Measurements from ENCODE around the gene CTNNA2. TPM values are rescaled to one million over a fixed set of nuclear protein-coding genes. Genes with fewer than 3 reads are reported as not detected.

CTNNA2 gene
- total RNA-seq, 1 donor from 2014 or later: 43.5 TPM

DNA sequence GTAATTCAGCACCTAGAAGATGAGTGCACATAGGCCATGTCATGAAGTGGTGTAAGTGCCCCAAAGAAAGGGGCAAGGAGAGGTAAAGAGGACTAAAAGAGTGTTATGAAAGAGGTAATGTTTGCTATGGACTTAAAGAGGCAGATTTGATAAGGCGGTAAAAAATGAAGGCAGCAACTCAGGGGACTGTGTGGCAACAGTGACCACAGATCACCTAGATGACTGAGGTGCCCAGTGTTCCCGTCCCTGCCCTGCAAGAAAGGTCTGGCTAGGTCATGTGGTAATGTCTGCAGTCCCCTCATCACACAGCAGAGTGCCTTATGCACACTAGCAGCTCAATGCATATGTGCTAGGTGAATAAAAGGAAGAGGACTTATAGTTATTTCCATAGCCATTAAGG, 434.9 kb downstream of the CTNNA2 start:
- Mint-ChIP-seq H3K27ac (no peak overlapping the region), H3K9me3 (no peaks in the 10 kb centered on the region), H3K36me3 (no peaks in the 10 kb centered on the region), H3K4me1 (no peaks in the 10 kb centered on the region), H3K4me3 (no peak overlapping the region), H3K27me3 (ENCODE audit: insufficient read depth, low read depth) (peaks cover 2% of the 10 kb centered on the region)
- no peaks in the 10 kb centered on the region for H3K4me1 ChIP-seq
- no peak overlapping the region for H3K27ac ChIP-seq
- no peaks in the 10 kb centered on the region for H3K27me3 ChIP-seq
- no peak overlapping the region for H3K9ac ChIP-seq
- H3K79me2 ChIP-seq (ENCODE audit: low read depth): no peaks in the 10 kb centered on the region
- H2AFZ ChIP-seq (replicated peaks): no peak overlapping the region
- DNase-seq (ENCODE audit: low spot score): no peak
- no peaks in the 10 kb centered on the region for H4K20me1 ChIP-seq (ENCODE audit: low read depth)
- H3F3A ChIP-seq (ENCODE audit: low read depth): no peaks in the 10 kb centered on the region
- no peaks in the 10 kb centered on the region for H3K36me3 ChIP-seq
- H3K4me2 ChIP-seq: no peak overlapping the region
- TF ChIP-seq, protein P1, sequence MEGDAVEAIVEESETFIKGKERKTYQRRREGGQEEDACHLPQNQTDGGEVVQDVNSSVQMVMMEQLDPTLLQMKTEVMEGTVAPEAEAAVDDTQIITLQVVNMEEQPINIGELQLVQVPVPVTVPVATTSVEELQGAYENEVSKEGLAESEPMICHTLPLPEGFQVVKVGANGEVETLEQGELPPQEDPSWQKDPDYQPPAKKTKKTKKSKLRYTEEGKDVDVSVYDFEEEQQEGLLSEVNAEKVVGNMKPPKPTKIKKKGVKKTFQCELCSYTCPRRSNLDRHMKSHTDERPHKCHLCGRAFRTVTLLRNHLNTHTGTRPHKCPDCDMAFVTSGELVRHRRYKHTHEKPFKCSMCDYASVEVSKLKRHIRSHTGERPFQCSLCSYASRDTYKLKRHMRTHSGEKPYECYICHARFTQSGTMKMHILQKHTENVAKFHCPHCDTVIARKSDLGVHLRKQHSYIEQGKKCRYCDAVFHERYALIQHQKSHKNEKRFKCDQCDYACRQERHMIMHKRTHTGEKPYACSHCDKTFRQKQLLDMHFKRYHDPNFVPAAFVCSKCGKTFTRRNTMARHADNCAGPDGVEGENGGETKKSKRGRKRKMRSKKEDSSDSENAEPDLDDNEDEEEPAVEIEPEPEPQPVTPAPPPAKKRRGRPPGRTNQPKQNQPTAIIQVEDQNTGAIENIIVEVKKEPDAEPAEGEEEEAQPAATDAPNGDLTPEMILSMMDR (IDR thresholded peaks at IDR 0.05): no peak
- TF ChIP-seq EZH2phosphoT487 (IDR thresholded peaks at IDR 0.05) (no peak), EZH2 (IDR thresholded peaks at IDR 0.05) (no peak)
- no peak overlapping the region for H3K4me3 ChIP-seq
- H3K9me3 ChIP-seq (ENCODE audit: low read depth): no peaks in the 10 kb centered on the region

DNA sequence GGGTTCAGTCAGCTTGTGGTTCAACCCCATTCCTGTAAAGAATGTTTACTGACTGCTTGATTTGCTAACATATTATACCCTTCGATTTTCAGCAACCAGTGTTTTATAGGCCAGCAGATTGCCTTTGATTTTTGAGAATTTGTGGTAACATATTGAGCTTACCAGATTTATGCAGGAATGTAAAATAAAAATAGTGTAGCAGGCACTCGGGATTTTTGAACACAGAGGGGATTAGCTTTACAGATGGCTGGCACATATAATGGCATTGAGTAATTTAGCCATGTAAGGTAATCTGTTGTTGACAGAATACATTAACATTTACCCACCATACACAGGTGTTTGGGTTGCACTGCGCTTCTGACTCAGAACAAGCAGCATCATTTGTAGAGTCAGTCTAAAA, 437.7 kb downstream of the CTNNA2 start:
- no peaks in the 10 kb centered on the region for H3K4me1 Mint-ChIP-seq
- H3K36me3 Mint-ChIP-seq: no peaks in the 10 kb centered on the region
- no peaks in the 10 kb centered on the region for H4K20me1 ChIP-seq (ENCODE audit: low read depth)
- H3K9me3 ChIP-seq (ENCODE audit: low read depth): no peaks in the 10 kb centered on the region
- no peak overlapping the region for H2AFZ ChIP-seq (replicated peaks)
- H3K4me3 ChIP-seq: no peak overlapping the region
- no peaks in the 10 kb centered on the region for H3K9me3 Mint-ChIP-seq
- no peak for DNase-seq (ENCODE audit: low spot score)
- TF ChIP-seq EZH2 (IDR thresholded peaks at IDR 0.05): no peak
- TF ChIP-seq, protein P1 (IDR thresholded peaks at IDR 0.05): no peak
- no peak for TF ChIP-seq EZH2phosphoT487 (IDR thresholded peaks at IDR 0.05)
- H3K27ac Mint-ChIP-seq: no peak overlapping the region
- H3K4me3 Mint-ChIP-seq: no peak overlapping the region
- H3K27ac ChIP-seq: no peak overlapping the region
- H3K36me3 ChIP-seq: no peaks in the 10 kb centered on the region
- H3K9ac ChIP-seq: no peak overlapping the region
- H3F3A ChIP-seq (ENCODE audit: low read depth): no peaks in the 10 kb centered on the region
- H3K27me3 Mint-ChIP-seq (ENCODE audit: insufficient read depth, low read depth): peaks cover 2% of the 10 kb centered on the region
- no peaks in the 10 kb centered on the region for H3K27me3 ChIP-seq
- H3K4me1 ChIP-seq: no peaks in the 10 kb centered on the region
- no peaks in the 10 kb centered on the region for H3K79me2 ChIP-seq (ENCODE audit: low read depth)
- no peak overlapping the region for H3K4me2 ChIP-seq

DNA sequence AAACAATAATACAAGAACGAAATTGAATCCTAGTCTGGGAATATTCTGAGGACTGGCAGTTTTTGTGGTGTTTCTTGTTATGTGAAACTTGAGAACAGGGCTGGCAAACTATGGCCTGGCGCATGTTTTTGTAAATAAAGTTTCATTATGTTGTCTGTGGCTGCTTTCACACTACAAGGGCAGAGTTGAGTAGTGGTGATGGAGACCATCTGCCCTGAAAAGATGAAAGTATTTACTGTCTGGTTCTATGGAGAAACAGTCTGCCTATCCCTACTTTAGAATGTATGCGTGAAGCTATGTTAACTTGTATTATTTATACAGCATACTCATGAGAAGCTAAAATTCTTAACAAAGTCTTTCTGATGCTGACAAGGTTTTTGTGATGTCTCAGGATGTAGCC, 439.8 kb downstream of the CTNNA2 start:
- H3K27me3 ChIP-seq: no peaks in the 10 kb centered on the region
- TF ChIP-seq, protein P1 (IDR thresholded peaks at IDR 0.05): no peak
- no peak for TF ChIP-seq EZH2 (IDR thresholded peaks at IDR 0.05)
- TF ChIP-seq EZH2phosphoT487 (IDR thresholded peaks at IDR 0.05): no peak
- Mint-ChIP-seq H3K27ac (no peak overlapping the region), H3K4me1 (no peaks in the 10 kb centered on the region), H3K4me3 (no peak overlapping the region), H3K36me3 (no peaks in the 10 kb centered on the region), H3K27me3 (ENCODE audit: insufficient read depth, low read depth) (peaks cover 2% of the 10 kb centered on the region), H3K9me3 (no peaks in the 10 kb centered on the region)
- H3K27ac ChIP-seq: no peak overlapping the region
- no peak overlapping the region for H2AFZ ChIP-seq (replicated peaks)
- no peak overlapping the region for H3K9ac ChIP-seq
- no peaks in the 10 kb centered on the region for H4K20me1 ChIP-seq (ENCODE audit: low read depth)
- no peaks in the 10 kb centered on the region for H3K9me3 ChIP-seq (ENCODE audit: low read depth)
- no peaks in the 10 kb centered on the region for H3K4me1 ChIP-seq
- no peak for DNase-seq (ENCODE audit: low spot score)
- no peaks in the 10 kb centered on the region for H3K36me3 ChIP-seq
- H3F3A ChIP-seq (ENCODE audit: low read depth): no peaks in the 10 kb centered on the region
- H3K79me2 ChIP-seq (ENCODE audit: low read depth): no peaks in the 10 kb centered on the region
- no peak overlapping the region for H3K4me3 ChIP-seq
- H3K4me2 ChIP-seq: no peak overlapping the region

Measured in neural progenitor cell (in vitro differentiated cells).